ENCODE measurements around the gene FIZ1.

DNA sequence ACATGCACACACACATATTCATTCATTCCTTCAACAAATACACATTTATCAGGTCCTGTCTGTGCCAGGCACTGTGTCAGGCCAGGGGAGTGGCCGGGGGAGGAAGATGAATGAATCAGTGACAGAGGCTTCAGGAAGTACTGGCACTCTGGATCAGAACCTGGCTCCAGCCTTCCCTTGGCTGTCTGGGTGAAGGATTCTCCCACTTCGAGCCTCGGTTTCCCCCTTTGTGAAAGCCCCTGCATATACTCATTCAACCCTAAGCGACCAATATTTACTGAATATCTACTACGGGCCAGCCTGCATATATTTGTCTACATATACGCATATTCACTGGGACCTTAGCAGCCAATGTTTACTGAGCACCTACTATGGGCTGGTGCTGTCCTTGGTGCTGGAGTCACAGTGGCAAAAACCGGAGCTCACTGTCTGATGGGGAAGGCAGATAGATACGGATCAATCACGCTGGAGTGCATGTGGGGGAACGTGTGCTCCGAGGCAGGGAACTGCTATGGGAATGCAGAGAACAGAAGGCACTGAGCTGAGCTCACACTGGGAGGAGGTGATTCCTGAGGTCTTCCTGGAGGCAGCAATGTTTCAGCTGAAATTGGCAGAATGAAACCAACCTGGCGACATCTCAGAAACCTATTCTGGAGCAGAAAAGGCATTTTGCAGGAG is 18.0 kb downstream of the FIZ1 start:
- TF ChIP-seq, protein P1, sequence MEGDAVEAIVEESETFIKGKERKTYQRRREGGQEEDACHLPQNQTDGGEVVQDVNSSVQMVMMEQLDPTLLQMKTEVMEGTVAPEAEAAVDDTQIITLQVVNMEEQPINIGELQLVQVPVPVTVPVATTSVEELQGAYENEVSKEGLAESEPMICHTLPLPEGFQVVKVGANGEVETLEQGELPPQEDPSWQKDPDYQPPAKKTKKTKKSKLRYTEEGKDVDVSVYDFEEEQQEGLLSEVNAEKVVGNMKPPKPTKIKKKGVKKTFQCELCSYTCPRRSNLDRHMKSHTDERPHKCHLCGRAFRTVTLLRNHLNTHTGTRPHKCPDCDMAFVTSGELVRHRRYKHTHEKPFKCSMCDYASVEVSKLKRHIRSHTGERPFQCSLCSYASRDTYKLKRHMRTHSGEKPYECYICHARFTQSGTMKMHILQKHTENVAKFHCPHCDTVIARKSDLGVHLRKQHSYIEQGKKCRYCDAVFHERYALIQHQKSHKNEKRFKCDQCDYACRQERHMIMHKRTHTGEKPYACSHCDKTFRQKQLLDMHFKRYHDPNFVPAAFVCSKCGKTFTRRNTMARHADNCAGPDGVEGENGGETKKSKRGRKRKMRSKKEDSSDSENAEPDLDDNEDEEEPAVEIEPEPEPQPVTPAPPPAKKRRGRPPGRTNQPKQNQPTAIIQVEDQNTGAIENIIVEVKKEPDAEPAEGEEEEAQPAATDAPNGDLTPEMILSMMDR (conservative IDR thresholded peaks at IDR 0.05; ENCODE audit: low read length): no peak
- TF ChIP-seq EZH2phosphoT487 (IDR thresholded peaks at IDR 0.05; ENCODE audit: borderline replicate concordance): no peak

Data from Loucy (cell line).